Subcutaneous abdominal adipose tissue (tissue), 5 donors: Measurements from ENCODE around the gene ASRGL1.

Experiments used
- H3K27ac ChIP-seq: one replicate; pipeline ENCODE4 v1.7.0; 2013; ENCODE audit warnings: low read depth, mild to moderate bottlenecking, inconsistent platforms, low read length, moderate library complexity
- H3K27me3 ChIP-seq, 5 donors: one replicate each; pipeline ENCODE4 v1.7.0; 2013; ENCODE audit warnings: low read length in 5 of 5, inconsistent platforms in 1 of 5; ENCODE audit not compliant: control insufficient read depth in 5 of 5, insufficient read depth in 4 of 5
- H3K36me3 ChIP-seq, 5 donors: one replicate each; pipeline ENCODE4 v1.7.0; 2013; ENCODE audit warnings: low read length in 5 of 5; ENCODE audit not compliant: control insufficient read depth in 5 of 5, insufficient read depth in 5 of 5
- H3K4me1 ChIP-seq, 5 donors: one replicate each; pipeline ENCODE4 v1.7.0; 2013; ENCODE audit warnings: low read length in 5 of 5, mild to moderate bottlenecking in 3 of 5, moderate library complexity in 1 of 5; ENCODE audit not compliant: control insufficient read depth in 5 of 5, insufficient read depth in 5 of 5
- H3K4me3 ChIP-seq, 5 donors: one replicate each; pipeline ENCODE4 v1.7.0; 2013; ENCODE audit warnings: low read length in 5 of 5, low read depth in 1 of 5
- H3K9ac ChIP-seq, 5 donors: one replicate each; pipeline ENCODE4 v1.7.0; 2013; ENCODE audit warnings: low read length in 5 of 5, mild to moderate bottlenecking in 4 of 5, moderate library complexity in 3 of 5
- H3K9me3 ChIP-seq, 5 donors: one replicate each; pipeline ENCODE4 v1.7.0; 2013; ENCODE audit warnings: low read length in 5 of 5; ENCODE audit not compliant: control insufficient read depth in 5 of 5
- donor health status: healthy.
- donor health status: healthy.
- donor health status: healthy.
- donor health status: healthy.
- donor health status: healthy.

The ASRGL1 gene

DNA sequence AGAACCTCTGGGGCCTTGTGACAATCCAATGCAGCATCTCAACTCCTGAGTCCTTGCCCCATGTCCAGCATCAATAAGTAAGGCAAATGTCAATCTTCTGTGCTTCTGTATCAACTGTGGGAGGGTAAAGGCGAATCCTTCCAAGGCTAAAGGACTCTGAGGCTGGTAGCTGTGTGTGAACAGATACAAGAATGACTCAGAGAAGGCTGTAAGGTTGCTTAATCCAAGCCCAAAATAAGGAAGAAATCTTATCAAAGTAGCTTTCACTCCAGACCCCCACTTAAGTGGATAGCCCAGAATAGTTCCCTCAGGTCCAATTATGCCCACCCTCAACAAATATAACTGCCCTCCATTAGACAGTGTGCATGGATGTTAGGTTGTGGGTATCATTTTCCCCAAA is 53.5 kb downstream of the ASRGL1 start:
- Histone ChIP-seq H3K4me3 (no peak overlapping the region), H3K4me1 (peaks cover 3 to 19% (median 17%) of the 10 kb centered on the region in 5 donors), H3K9ac (no peak overlapping the region), H3K36me3 (peaks cover 0 to 8% (median 0%) of the 10 kb centered on the region in 5 donors), H3K27me3 (no peaks in the 10 kb centered on the region), H3K27ac (no peak overlapping the region), H3K9me3 (no peaks in the 10 kb centered on the region)

DNA sequence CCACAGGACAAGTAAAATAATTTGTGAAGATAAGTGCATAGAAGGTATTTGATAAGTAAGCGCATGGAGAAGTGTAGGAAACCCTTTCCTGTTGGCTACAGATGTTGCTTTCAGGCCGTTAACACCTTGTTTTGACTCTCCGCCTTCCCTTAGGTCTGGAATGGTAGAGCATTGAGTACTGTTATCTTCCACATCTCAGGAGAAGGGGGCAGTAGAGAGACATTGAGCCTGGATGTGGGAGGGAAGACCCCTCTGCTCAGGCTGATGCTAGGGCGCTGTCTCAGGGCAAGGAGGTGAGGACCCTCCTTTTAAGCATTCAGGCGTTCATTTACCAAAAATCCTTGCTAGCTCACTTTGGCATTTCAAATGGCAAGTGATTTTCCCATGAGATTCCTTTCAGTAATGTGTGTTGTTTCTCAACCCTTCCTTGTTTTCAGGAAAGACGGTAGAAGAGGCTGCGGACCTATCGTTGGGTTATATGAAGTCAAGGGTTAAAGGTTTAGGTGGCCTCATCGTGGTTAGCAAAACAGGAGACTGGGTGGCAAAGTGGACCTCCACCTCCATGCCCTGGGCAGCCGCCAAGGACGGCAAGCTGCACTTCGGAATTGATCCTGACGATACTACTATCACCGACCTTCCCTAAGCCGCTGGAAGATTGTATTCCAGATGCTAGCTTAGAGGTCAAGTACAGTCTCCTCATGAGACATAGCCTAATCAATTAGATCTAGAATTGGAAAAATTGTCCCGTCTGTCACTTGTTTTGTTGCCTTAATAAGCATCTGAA is 54.6 kb downstream of the ASRGL1 start:
- Histone ChIP-seq H3K27me3 (no peaks in the 10 kb centered on the region), H3K36me3 (peaks cover 0 to 8% (median 0%) of the 10 kb centered on the region in 5 donors), H3K9ac (no peak overlapping the region), H3K27ac (no peak overlapping the region), H3K9me3 (no peaks in the 10 kb centered on the region), H3K4me1 (peaks cover 3 to 21% (median 17%) of the 10 kb centered on the region in 5 donors), H3K4me3 (no peak overlapping the region)

DNA sequence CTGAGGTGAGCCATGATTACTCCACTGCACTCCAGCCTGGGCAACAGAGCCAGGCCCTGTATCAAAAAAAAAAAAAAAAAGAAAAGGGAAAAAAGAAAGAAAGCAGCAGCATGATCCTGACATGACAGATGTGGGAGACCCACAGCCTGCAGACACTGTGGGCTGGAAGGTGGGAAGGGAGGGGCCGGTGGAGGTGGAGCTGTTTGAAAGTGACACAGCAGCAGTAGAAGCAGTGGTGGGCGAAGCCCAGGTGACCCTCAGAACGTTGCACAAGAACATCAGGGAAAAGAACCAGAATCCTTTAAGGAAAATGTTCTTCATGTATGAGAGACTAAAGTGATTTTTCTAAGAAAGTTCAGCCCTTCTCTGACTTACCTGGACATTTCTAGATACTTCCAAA is 55.3 kb downstream of the ASRGL1 start:
- peaks cover 0 to 8% (median 0%) of the 10 kb centered on the region in 5 donors for H3K36me3 ChIP-seq
- no peaks in the 10 kb centered on the region for H3K9me3 ChIP-seq
- no peaks in the 10 kb centered on the region for H3K27me3 ChIP-seq
- H3K27ac ChIP-seq = no peak overlapping the region
- H3K4me1 ChIP-seq = peaks cover 3 to 23% (median 17%) of the 10 kb centered on the region in 5 donors
- H3K9ac ChIP-seq = no peak overlapping the region
- H3K4me3 ChIP-seq = no peak overlapping the region

DNA sequence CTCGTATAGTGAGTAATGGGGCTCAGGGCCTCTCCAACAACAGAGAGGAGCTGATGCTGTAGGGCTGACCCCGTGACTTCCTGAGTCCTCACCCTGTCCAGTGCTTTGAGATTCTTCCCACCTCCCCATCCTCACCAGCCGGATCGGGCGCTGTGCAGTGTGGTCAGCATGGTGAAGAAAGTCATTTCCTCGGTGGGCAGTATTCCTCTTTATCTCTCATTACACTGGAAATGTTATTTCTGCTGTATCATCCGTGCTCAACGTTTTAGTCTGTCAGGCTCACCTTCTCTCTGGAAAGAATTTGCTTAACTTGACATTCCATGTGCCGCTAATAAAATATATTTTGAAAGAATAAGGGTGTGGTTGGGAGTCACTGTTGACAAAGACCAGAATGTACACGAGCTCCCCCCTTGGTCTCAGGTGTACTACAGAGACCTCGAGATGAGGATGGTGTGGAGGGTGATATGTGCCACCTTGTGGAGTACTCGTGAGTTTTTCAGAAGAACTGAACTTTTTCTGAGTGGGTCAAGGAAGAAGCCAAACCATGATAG is 55.9 kb downstream of the ASRGL1 start:
- no peaks in the 10 kb centered on the region for H3K27me3 ChIP-seq

DNA sequence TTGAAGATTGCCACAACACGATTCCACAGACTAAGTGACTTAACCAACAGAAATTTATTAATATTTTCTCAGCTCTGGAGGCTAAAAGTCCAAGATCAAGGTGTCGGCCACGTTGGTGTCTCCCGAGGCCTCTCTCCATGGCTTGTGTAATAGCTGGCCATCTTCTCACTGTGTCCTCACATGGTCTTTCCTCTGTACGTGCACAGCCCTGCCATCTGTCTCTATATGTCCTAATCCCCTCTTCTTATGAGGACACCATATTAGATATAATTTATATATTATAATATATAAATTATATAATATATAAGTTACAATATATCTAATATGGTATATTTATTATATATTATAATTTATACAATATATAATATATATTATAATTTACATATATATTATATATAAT is 56.5 kb downstream of the ASRGL1 start:
- Histone ChIP-seq H3K27me3 (no peaks in the 10 kb centered on the region), H3K4me1 (peaks cover 3 to 34% (median 29%) of the 10 kb centered on the region in 5 donors), H3K27ac (no peak overlapping the region), H3K36me3 (peaks cover 0 to 8% (median 0%) of the 10 kb centered on the region in 5 donors), H3K4me3 (no peak overlapping the region), H3K9me3 (no peaks in the 10 kb centered on the region), H3K9ac (no peak overlapping the region)

More for the DNA sequence above, 55.9 kb downstream of the ASRGL1 start:
- H3K27ac ChIP-seq = no peak overlapping the region
- H3K9ac ChIP-seq = peak overlapping the region in 1 of 5 donors; percentile 18
- no peak overlapping the region for H3K4me3 ChIP-seq
- peaks cover 0 to 8% (median 0%) of the 10 kb centered on the region in 5 donors for H3K36me3 ChIP-seq
- no peaks in the 10 kb centered on the region for H3K9me3 ChIP-seq
- H3K4me1 ChIP-seq = peaks cover 3 to 28% (median 23%) of the 10 kb centered on the region in 5 donors

DNA sequence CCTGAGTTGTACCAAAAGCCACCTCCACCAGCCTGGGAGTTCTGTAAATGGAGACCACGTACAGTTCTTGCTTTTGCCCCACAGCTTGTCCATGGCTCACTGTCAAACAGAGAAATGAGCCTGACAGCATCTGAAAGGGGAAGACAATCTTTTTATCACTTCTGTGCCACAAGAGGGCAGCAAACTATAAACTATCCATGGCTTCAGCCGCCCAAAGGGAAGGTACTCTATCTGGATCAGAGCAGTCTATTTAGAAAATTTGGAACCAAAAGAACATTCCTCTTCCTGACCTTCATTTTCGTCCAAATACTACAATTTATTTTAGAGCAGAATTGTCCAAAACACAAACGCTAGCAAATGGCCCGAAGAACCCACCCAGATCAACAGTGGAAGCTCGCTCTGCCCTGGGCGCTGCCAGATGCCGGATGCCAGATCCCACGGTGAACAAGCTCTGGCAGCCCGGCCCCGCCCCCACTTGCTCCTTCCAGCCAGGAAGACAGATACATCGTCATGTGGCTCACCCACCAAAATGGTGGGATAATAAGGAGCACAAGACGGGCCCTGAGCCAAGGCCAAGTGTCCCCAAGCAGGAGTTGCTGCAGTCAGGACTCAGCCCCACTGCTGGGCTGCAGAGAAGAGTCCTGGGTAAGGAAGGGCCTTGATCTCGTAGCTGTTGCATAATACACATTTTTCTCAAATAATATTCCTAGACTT is 57.7 kb downstream of the ASRGL1 start:
- Histone ChIP-seq H3K36me3 (peaks cover 0 to 8% (median 0%) of the 10 kb centered on the region in 5 donors), H3K4me1 (peaks cover 8 to 47% (median 41%) of the 10 kb centered on the region in 5 donors), H3K9me3 (no peaks in the 10 kb centered on the region)

DNA sequence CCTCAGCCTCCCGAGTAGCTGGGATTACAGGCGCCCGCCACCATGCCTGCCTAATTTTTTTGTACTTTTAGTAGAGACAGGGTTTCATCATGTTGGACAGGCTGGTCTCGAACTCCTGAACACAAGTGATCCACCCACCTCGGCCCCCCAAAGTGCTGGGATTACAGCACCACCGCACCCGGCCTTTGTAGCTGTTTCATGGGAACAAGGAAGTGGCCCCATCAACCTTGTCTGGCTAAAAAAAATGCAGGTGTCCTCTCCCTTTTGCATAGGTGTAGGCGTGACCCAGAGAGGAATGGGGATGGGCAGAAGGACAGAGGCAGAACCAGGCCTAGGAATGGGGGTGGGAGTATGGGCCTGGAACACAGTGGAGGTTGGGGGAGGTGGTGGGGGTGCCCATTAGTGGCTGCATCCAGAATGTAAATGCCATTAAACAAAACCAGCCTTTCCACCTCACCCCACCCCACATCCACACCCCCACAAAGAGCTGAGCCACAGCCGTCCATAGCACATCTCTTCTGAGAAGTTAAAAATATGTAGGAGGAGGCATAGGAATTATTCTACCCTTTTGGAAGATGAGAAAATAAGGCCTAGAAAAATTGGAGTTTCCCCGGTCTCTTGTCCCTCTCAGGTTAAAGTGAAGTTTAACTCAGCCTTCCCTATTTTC is 58.8 kb downstream of the ASRGL1 start:
- H3K27ac ChIP-seq = peak overlapping the region; percentile 3
- no peak overlapping the region for H3K9ac ChIP-seq
- H3K9me3 ChIP-seq = no peaks in the 10 kb centered on the region
- no peaks in the 10 kb centered on the region for H3K27me3 ChIP-seq
- no peak overlapping the region for H3K4me3 ChIP-seq
- H3K4me1 ChIP-seq = peaks cover 14 to 57% (median 52%) of the 10 kb centered on the region in 5 donors
- peaks cover 0 to 8% (median 0%) of the 10 kb centered on the region in 5 donors for H3K36me3 ChIP-seq

More for the DNA sequence above, 57.7 kb downstream of the ASRGL1 start:
- Histone ChIP-seq H3K4me3 (peak overlapping the region; percentile 44 to 65 (median 48)), H3K27ac (peak overlapping the region; percentile 85), H3K9ac (peak overlapping the region in 2 of 5 donors; percentile 49 to 51), H3K27me3 (no peaks in the 10 kb centered on the region)

DNA sequence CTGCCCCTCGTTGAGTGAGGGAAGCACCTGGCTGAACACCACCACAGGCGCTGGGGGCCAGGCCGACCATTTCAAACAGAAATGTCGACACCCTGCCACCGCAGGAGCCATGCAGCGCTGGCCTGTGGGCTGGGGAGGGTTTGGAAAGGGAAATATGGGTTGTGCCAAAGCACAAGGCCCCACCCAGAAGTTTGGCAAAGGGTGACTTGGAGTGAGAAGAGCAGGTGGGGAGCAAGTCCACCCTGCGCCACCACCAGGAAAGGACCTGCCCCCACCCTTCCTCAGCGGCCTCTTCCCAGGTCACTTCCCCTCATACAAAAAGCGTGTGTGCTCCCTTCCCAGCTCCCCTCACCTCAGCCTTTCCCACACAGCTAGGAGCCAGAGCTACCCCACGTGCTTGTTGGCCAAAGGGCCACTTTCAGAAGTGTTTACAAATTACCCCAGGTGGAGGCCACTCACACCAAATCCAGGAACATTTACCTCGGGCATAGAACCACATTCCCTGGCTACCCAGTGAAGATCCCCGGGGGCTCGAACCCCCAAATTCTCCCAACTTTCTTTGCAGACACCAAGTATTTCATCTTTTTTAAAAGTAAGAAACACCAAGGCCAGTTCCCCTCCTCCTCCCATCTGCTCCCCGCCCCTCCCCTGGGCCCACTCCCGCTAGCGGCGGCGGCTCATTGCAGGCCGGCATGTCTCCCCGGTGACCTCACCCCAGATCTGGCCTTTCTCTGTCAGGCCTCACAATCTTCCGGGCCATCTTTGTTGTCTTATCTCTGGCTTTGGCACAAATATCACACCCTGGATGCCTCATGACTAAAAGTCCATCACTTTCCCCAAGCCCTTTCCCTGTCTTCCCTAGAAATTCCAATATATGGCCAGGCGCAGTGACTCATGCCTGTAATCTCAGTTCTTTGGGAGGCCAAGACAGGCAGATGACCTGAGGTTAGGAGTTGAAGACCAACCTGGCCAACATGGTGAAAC is 61.1 kb downstream of the ASRGL1 start:
- no peaks in the 10 kb centered on the region for H3K9me3 ChIP-seq
- H3K36me3 ChIP-seq = no peaks in the 10 kb centered on the region
- no peak overlapping the region for H3K4me3 ChIP-seq
- H3K27ac ChIP-seq = peak overlapping the region; percentile 71
- H3K27me3 ChIP-seq = no peaks in the 10 kb centered on the region
- H3K4me1 ChIP-seq = peaks cover 24 to 69% (median 67%) of the 10 kb centered on the region in 5 donors
- peak overlapping the region in 2 of 5 donors; percentile 46 to 59 for H3K9ac ChIP-seq
